ENCODE measurements around the gene CTRB1. TPM values are rescaled to one million over a fixed set of nuclear protein-coding genes. Genes with fewer than 3 reads are reported as not detected.

Gene CTRB1
- total and polyA plus RNA-seq, 2 of the 13 experiments (the other 11 are each of a cell fraction or from before 2014, with no cell fraction given) = not detected

DNA sequence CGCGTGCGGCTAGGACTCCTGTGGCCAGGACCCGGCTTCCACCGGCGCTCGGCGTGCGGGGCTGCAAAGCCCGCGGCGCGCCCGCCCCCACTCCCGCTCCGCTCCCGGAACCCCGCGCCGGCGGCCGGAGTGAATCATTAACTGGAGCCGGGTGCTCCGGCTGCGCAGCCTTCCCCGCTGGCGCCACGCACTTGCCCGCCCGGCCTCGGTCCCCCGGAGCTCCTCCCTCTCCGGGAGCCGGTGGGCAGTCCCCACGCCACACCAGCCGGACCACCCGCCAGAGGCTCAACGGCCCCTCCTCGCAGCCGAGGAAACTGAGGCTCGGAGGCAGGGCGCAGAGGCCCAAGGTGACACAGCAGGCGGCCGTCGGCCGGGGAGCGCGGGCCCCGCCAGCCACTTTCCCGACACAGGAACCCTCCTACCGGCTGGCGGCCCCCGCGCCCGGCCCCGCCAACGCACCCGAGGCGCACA is 32.1 kb downstream of the CTRB1 start (continued):
- TF ChIP-seq, protein P1, sequence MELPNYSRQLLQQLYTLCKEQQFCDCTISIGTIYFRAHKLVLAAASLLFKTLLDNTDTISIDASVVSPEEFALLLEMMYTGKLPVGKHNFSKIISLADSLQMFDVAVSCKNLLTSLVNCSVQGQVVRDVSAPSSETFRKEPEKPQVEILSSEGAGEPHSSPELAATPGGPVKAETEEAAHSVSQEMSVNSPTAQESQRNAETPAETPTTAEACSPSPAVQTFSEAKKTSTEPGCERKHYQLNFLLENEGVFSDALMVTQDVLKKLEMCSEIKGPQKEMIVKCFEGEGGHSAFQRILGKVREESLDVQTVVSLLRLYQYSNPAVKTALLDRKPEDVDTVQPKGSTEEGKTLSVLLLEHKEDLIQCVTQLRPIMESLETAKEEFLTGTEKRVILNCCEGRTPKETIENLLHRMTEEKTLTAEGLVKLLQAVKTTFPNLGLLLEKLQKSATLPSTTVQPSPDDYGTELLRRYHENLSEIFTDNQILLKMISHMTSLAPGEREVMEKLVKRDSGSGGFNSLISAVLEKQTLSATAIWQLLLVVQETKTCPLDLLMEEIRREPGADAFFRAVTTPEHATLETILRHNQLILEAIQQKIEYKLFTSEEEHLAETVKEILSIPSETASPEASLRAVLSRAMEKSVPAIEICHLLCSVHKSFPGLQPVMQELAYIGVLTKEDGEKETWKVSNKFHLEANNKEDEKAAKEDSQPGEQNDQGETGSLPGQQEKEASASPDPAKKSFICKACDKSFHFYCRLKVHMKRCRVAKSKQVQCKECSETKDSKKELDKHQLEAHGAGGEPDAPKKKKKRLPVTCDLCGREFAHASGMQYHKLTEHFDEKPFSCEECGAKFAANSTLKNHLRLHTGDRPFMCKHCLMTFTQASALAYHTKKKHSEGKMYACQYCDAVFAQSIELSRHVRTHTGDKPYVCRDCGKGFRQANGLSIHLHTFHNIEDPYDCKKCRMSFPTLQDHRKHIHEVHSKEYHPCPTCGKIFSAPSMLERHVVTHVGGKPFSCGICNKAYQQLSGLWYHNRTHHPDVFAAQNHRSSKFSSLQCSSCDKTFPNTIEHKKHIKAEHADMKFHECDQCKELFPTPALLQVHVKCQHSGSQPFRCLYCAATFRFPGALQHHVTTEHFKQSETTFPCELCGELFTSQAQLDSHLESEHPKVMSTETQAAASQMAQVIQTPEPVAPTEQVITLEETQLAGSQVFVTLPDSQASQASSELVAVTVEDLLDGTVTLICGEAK (IDR thresholded peaks at IDR 0.05) = no peak
- TF ChIP-seq, protein P1 (CRISPR knock-in tag; IDR thresholded peaks at IDR 0.05) = no peak
- no peak for TF ChIP-seq LRRFIP1 (CRISPR knock-in tag; conservative IDR thresholded peaks at IDR 0.05)
- peak; percentile 55 for TF ChIP-seq ASH2L (IDR thresholded peaks at IDR 0.05; ENCODE audit: insufficient read length, low read depth, low read length)
- peak; percentile 12; the same call in 1 of the 2 replicates for TF ChIP-seq IRF2 (CRISPR knock-in tag; IDR thresholded peaks at IDR 0.05)
- peak; percentile 16; the same call in 1 of the 2 replicates for TF ChIP-seq ESRRA (CRISPR knock-in tag; IDR thresholded peaks at IDR 0.05; ENCODE audit: low read depth)
- 0 out of 2 replicates have a peak, but pooled peaks have one; percentile 28 for TF ChIP-seq DNMT1 (CRISPR knock-in tag; IDR thresholded peaks at IDR 0.05)
- 0 out of 2 replicates have a peak, but pooled peaks have one; percentile 50 for TF ChIP-seq ZNF235 (CRISPR knock-in tag; IDR thresholded peaks at IDR 0.05; ENCODE audit: borderline replicate concordance)
- no peak for TF ChIP-seq SIX4 (CRISPR knock-in tag; IDR thresholded peaks at IDR 0.05)
- TF ChIP-seq ZNF740 (CRISPR knock-in tag; IDR thresholded peaks at IDR 0.05) = 0 out of 2 replicates have a peak, but pooled peaks have one; percentile 18
- TF ChIP-seq ZSCAN21 (CRISPR knock-in tag; IDR thresholded peaks at IDR 0.05; ENCODE audit: borderline replicate concordance) = no peak
- TF ChIP-seq CAMTA2 (CRISPR knock-in tag; IDR thresholded peaks at IDR 0.05; ENCODE audit: borderline replicate concordance) = peak; percentile 89; the same call in 1 of the 2 replicates
- no peak for TF ChIP-seq ZNF496 (CRISPR knock-in tag; IDR thresholded peaks at IDR 0.05; ENCODE audit: insufficient replicate concordance)
- no peak for TF ChIP-seq PHF5A (CRISPR knock-in tag; IDR thresholded peaks at IDR 0.05; ENCODE audit: low read depth, unreplicated experiment)
- no peak for TF ChIP-seq NCOR1 (IDR thresholded peaks at IDR 0.05; ENCODE audit: borderline replicate concordance, low read length)
